Esophagus muscularis mucosa (tissue), 4 donors: Measurements from ENCODE around the gene CORO7.

ENCODE experiments used
- CTCF ChIP-seq, 3 experiments: fragments of 200-600 bp in 2 of 3; fragments of 450-650 bp in 1 of 3; sonication (generic) in 2 of 3; IDR thresholded peaks; one replicate each; pipeline ENCODE4 v1.5.1; 2017 to 2019; ENCODE audit warnings: antibody characterized with exemption in 3 of 3, mild to moderate bottlenecking in 2 of 3, moderate library complexity in 1 of 3
- EP300 ChIP-seq: sonication (generic); formaldehyde crosslinking; IDR thresholded peaks from one replicate; pipeline ENCODE4 v1.6.1; 2017; ENCODE audit warnings: antibody characterized with exemption
- POLR2A ChIP-seq: fragments of 450-650 bp; IDR thresholded peaks from one replicate; pipeline ENCODE4 v1.6.1; 2017; ENCODE audit warnings: antibody characterized with exemption, moderate library complexity, mild to moderate bottlenecking, low read depth
- POLR2AphosphoS5 ChIP-seq, 2 donors: sonication (generic); formaldehyde crosslinking; IDR thresholded peaks; one replicate each; pipeline ENCODE4 v1.6.1; 2017; ENCODE audit warnings: antibody characterized with exemption in 2 of 2

GRCh38 chr16:4382795-4383357 is 33.5 kb downstream of the CORO7 start:
- TF ChIP-seq CTCF (IDR thresholded peaks at IDR 0.05) (no peak), POLR2A (no peak), POLR2AphosphoS5 (IDR thresholded peaks at IDR 0.05) (no peak), EP300 (no peak)
